Fibroblast of upper back skin (primary cell): ENCODE data around the gene TP53INP2.
"Not testable (repeated sequence)": the region's sequence is repeated elsewhere in the genome, so short reads cannot be mapped to it uniquely, and the experiment has no call there.

Experiments
- DNase-seq: peaks from one replicate; pipeline ENCODE4 v3.0.0-alpha.2; 2013

TP53INP2 gene

GRCh38 chr20:34706302-34706875, 2.2 kb downstream of the TP53INP2 start:
- DNase-seq = no peak

- no peak for DNase-seq
These were observed 3.0 kb downstream of the TP53INP2 start for GRCh38 chr20:34706912-34707784.

GRCh38 chr20:34708621-34709043, 4.5 kb downstream of the TP53INP2 start:
- peak; percentile 16 for DNase-seq

GRCh38 chr20:34709044-34709830, 5.1 kb downstream of the TP53INP2 start:
- DNase-seq = peak; percentile 63

GRCh38 chr20:34709831-34710567, 5.9 kb downstream of the TP53INP2 start:
- DNase-seq = peak; percentile 61

- no peak for DNase-seq
These were observed 6.4 kb downstream of the TP53INP2 start for GRCh38 chr20:34710568-34710839.

GRCh38 chr20:34710861-34711574, 6.9 kb downstream of the TP53INP2 start:
- no peak for DNase-seq

GRCh38 chr20:34711813-34712430, 7.8 kb downstream of the TP53INP2 start:
- DNase-seq = no peak

- DNase-seq = no peak
These were observed 8.5 kb downstream of the TP53INP2 start for GRCh38 chr20:34712525-34713192.

GRCh38 chr20:34713194-34713943, 9.2 kb downstream of the TP53INP2 start:
- peak; percentile 98 for DNase-seq

GRCh38 chr20:34713944-34714515, 9.9 kb downstream of the TP53INP2 start:
- DNase-seq = not testable (repeated sequence)

- no peak for DNase-seq
These were observed 11.2 kb downstream of the TP53INP2 start for GRCh38 chr20:34715384-34715783.

- DNase-seq = no peak
These were observed 12.7 kb downstream of the TP53INP2 start for GRCh38 chr20:34716921-34717229.

- DNase-seq = no peak
These were observed 13.3 kb downstream of the TP53INP2 start for GRCh38 chr20:34717230-34718095.

- not testable (repeated sequence) for DNase-seq
These were observed 15.3 kb downstream of the TP53INP2 start for GRCh38 chr20:34719242-34720017.

GRCh38 chr20:34720266-34720665, 16.1 kb downstream of the TP53INP2 start:
- DNase-seq = no peak

GRCh38 chr20:34722560-34722959, 18.4 kb downstream of the TP53INP2 start:
- DNase-seq = not testable (repeated sequence)

GRCh38 chr20:34724172-34724571, 20.0 kb downstream of the TP53INP2 start:
- DNase-seq = no peak
